Stomach smooth muscle (tissue), 2 donors: ENCODE measurements around the gene LHFPL2.
"Not testable (repeated sequence)": the region's sequence is repeated elsewhere in the genome, so short reads cannot be mapped to it uniquely, and the experiment has no call there.

Source experiments
- H3K27ac ChIP-seq: one replicate; pipeline ENCODE4 v1.7.0; 2013; ENCODE audit warnings: mild to moderate bottlenecking, low read length, inconsistent platforms
- H3K27me3 ChIP-seq, 2 donors: one replicate each; pipeline ENCODE4 v1.7.0; 2013; ENCODE audit warnings: low read length in 2 of 2; ENCODE audit not compliant: insufficient read depth in 2 of 2, control insufficient read depth in 1 of 2
- H3K36me3 ChIP-seq, 2 donors: one replicate each; pipeline ENCODE4 v1.7.0; 2013; ENCODE audit warnings: low read length in 2 of 2; ENCODE audit not compliant: control insufficient read depth in 2 of 2, insufficient read depth in 2 of 2
- H3K4me1 ChIP-seq: one replicate; pipeline ENCODE4 v1.7.0; 2013; ENCODE audit warnings: low read length; ENCODE audit not compliant: control insufficient read depth, insufficient read depth
- H3K4me3 ChIP-seq, 2 donors: one replicate each; pipeline ENCODE4 v1.7.0; 2013; ENCODE audit warnings: low read length in 2 of 2
- H3K9ac ChIP-seq, 2 donors: one replicate each; pipeline ENCODE4 v1.7.0; 2013; ENCODE audit warnings: low read length in 2 of 2, mild to moderate bottlenecking in 1 of 2
- H3K9me3 ChIP-seq, 2 donors: one replicate each; pipeline ENCODE4 v1.7.0; 2013; ENCODE audit warnings: low read length in 2 of 2; ENCODE audit not compliant: control insufficient read depth in 2 of 2
- donor health status: healthy.
- donor health status: Pancreatic carcinoma.

Gene LHFPL2

DNA sequence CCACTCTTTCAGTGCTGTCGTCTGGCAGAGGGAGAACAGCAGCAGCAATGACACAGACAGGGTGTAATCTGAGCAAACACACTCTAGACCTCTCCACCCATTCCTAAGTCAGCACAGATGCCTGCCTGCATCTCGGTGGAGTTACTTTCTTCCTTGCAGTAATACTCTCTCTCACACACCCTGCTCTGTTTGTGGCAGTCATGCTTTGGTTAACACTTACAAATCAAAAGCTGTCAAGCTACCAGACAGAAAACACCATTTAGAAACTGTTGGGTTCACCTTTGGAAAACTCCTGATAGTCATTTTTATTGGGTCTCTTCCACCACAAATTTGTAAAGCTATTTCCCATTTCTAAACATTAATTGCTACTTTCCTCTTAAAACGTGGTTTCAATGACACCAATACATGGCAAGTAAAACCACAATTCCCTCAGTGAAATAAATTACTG, 27.3 kb downstream of the LHFPL2 start:
- Histone ChIP-seq H3K9ac (no peak overlapping the region), H3K36me3 (peaks cover 3 to 7% of the 10 kb centered on the region in 2 donors), H3K4me1 (peaks cover 47% of the 10 kb centered on the region), H3K27me3 (no peaks in the 10 kb centered on the region), H3K27ac (peak overlapping the region; percentile 58), H3K9me3 (peaks cover 4% of the 10 kb centered on the region in 2 donors), H3K4me3 (no peak overlapping the region)

- H3K9me3 ChIP-seq, H3K4me3 ChIP-seq, H3K36me3 ChIP-seq, H3K27ac ChIP-seq, H3K9ac ChIP-seq, H3K27me3 ChIP-seq: not testable (repeated sequence)
- H3K4me1 ChIP-seq: peaks cover 40% of the 10 kb centered on the region
These were observed 28.5 kb downstream of the LHFPL2 start for GRCh38 chr5:78620119-78620518.

GRCh38 chr5:78618303-78618702, 30.3 kb downstream of the LHFPL2 start:
- Histone ChIP-seq H3K9ac (no peak overlapping the region), H3K27ac (no peak overlapping the region), H3K36me3 (peaks cover 3 to 7% of the 10 kb centered on the region in 2 donors), H3K4me3 (no peak overlapping the region), H3K4me1 (peaks cover 29% of the 10 kb centered on the region), H3K9me3 (peaks cover 4% of the 10 kb centered on the region in 2 donors), H3K27me3 (no peaks in the 10 kb centered on the region)

GRCh38 chr5:78615697-78616096, 32.9 kb downstream of the LHFPL2 start:
- H3K27ac ChIP-seq: no peak overlapping the region
- no peaks in the 10 kb centered on the region for H3K27me3 ChIP-seq
- H3K36me3 ChIP-seq: peaks cover 3 to 7% of the 10 kb centered on the region in 2 donors
- H3K4me3 ChIP-seq: no peak overlapping the region
- H3K9ac ChIP-seq: no peak overlapping the region
- H3K4me1 ChIP-seq: peaks cover 28% of the 10 kb centered on the region
- H3K9me3 ChIP-seq: peaks cover 4% of the 10 kb centered on the region in 2 donors

DNA sequence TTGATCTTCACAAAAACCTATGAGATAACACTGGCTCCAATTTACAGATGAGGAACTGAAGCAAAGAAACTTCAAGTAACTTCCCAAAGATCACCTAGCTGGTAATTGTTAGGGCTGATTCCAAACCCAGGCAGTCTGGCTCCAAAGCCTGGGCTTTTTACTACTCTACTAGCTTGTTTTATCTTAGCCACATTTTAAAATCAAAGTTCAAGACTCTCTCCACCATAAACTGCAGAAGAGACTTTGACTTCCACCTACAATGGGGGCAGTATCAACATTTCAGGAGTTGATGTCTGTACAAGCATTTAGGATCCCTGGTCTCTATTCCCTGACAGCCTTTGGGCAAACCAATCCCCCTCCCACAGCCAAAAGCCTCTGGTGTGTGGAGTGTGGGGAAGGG, 33.8 kb downstream of the LHFPL2 start:
- no peak overlapping the region for H3K27ac ChIP-seq
- H3K9ac ChIP-seq: no peak overlapping the region
- no peaks in the 10 kb centered on the region for H3K9me3 ChIP-seq
- H3K36me3 ChIP-seq: peaks cover 3% of the 10 kb centered on the region in 2 donors
- H3K4me1 ChIP-seq: peaks cover 37% of the 10 kb centered on the region
- no peaks in the 10 kb centered on the region for H3K27me3 ChIP-seq
- H3K4me3 ChIP-seq: no peak overlapping the region

DNA sequence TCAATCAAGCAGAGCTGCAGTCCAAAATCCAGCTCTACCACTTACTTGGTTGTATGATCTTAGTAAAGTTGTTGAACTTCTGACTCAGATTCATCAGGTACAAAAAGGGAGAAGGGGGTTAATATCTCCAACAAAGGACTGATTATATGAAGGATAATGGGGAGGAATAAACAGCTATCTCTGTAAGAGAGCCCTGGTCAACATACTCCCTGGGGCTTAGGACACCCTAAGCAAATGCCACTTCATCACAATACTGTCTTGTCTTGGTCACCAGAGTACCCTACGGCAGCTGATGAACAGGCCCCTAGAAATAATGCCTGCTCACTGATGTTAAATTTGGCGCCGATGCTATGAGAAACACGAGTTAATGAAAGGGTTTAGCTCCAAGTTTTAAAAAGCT, 34.8 kb downstream of the LHFPL2 start:
- Histone ChIP-seq H3K4me3 (no peak overlapping the region), H3K9me3 (no peaks in the 10 kb centered on the region), H3K27ac (peak overlapping the region; percentile 75), H3K4me1 (peaks cover 39% of the 10 kb centered on the region), H3K36me3 (peaks cover 3% of the 10 kb centered on the region in 2 donors), H3K27me3 (no peaks in the 10 kb centered on the region), H3K9ac (no peak overlapping the region)

DNA sequence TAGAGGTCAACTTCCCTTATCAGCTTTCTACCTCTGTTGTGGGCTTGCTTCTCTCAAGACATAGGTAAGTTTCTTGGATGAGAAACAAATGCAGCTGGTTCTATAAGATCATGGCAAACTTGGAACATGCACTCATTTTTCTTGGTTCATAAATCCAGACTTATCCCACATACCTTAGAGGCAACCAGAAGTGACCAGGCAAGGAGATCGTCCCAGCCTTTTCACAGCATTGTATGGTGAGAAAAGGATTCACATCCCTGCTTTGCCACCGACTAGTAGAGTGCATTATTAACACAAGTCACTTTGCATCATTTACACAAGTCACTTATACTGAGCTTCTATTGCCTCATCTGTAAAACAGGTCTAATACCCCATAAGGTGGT, 35.4 kb downstream of the LHFPL2 start:
- Histone ChIP-seq H3K9ac (no peak overlapping the region), H3K36me3 (no peaks in the 10 kb centered on the region), H3K27ac (peak overlapping the region; percentile 75), H3K4me3 (peak overlapping the region in 1 of 2 donors; percentile 22), H3K9me3 (no peaks in the 10 kb centered on the region), H3K4me1 (peaks cover 39% of the 10 kb centered on the region), H3K27me3 (no peaks in the 10 kb centered on the region)

DNA sequence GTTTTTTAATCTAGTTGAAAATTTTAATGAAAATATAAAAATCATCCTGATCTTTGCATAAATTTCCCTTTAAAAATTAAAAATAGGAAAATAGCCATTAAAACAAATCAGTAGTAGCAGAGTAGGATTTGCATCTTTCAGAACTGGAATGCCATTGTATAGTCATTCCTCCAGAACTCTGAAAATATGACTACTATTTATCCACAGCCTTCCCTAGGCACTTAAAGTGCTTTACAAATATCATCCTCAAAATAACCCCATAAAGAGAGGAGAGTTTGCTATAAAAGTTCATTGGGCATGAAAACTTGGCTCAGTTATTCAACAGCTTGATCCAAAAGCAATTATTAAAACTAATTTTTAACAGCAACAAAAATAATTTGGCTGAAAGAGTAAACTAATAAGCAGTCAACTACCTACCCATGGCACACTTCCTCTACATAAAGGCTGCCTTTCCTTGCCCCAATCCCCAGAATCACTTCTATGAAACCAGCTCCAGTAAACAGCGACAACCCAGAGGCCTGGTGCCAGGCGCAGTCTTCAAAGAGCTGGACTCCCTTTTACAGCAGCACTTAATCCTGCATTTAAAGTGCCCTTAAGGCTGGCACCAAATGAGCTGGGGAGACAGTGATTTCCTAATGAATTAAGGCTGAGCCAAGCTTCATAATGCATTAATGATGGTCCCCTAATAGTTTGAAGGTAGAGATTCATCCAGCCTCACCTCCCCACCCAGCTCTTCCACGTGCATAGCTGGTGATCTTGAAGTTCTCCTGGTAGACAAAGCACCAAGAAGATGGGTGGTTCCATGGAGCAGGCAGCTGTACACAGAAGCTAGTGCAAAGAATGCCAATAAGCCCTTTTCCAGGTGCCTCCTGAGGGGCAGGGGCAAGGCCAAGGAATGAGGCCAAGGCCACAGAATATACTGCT, 36.1 kb downstream of the LHFPL2 start:
- peaks cover 39% of the 10 kb centered on the region for H3K4me1 ChIP-seq
- no peak overlapping the region for H3K9ac ChIP-seq
- H3K9me3 ChIP-seq: no peaks in the 10 kb centered on the region
- no peaks in the 10 kb centered on the region for H3K36me3 ChIP-seq
- no peaks in the 10 kb centered on the region for H3K27me3 ChIP-seq
- peak overlapping the region; percentile 75 for H3K27ac ChIP-seq
- peak overlapping the region in 1 of 2 donors; percentile 22 for H3K4me3 ChIP-seq

DNA sequence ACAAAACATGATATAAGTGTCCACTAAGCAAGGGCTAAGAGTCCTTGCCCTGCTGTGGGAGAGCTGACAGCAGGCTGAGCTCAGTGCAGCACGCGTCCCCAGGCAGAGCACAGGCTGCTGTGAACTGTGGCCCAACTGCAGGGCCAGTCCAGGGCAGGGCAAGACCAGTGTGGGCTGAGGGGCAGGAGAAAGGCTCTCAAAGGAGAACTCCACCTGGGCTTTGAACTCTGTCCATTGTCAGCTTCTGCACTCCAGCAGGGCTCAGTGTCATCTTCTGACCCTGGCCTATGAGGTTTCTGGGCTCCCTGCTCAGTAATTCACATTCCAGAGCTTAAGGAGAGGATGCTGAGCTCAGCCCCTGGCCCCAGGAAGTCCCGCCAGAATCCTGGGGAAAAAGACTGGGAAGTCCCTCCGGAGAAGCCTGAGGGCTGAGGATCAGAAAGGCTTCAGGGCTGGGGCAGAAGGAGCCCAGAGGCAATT, 37.4 kb downstream of the LHFPL2 start:
- peak overlapping the region; percentile 89 for H3K27ac ChIP-seq
- H3K27me3 ChIP-seq: no peaks in the 10 kb centered on the region
- H3K9me3 ChIP-seq: no peaks in the 10 kb centered on the region
- H3K4me3 ChIP-seq: no peak overlapping the region
- peaks cover 39% of the 10 kb centered on the region for H3K4me1 ChIP-seq
- H3K36me3 ChIP-seq: no peaks in the 10 kb centered on the region
- peak overlapping the region; percentile 35 to 43 for H3K9ac ChIP-seq

- peak overlapping the region; percentile 43 to 52 for H3K9ac ChIP-seq
- H3K4me1 ChIP-seq: peaks cover 36% of the 10 kb centered on the region
- H3K9me3 ChIP-seq: no peaks in the 10 kb centered on the region
- peak overlapping the region in 1 of 2 donors; percentile 36 for H3K4me3 ChIP-seq
- no peaks in the 10 kb centered on the region for H3K27me3 ChIP-seq
- peak overlapping the region; percentile 89 for H3K27ac ChIP-seq
- no peaks in the 10 kb centered on the region for H3K36me3 ChIP-seq
These were observed 37.9 kb downstream of the LHFPL2 start for GRCh38 chr5:78610636-78611035.

- Histone ChIP-seq H3K9me3 (no peaks in the 10 kb centered on the region), H3K9ac (peak overlapping the region; percentile 47 to 57), H3K27me3 (no peaks in the 10 kb centered on the region), H3K36me3 (no peaks in the 10 kb centered on the region), H3K4me1 (peaks cover 37% of the 10 kb centered on the region), H3K4me3 (peak overlapping the region; percentile 36 to 38), H3K27ac (peak overlapping the region; percentile 89)
These were observed 38.4 kb downstream of the LHFPL2 start for GRCh38 chr5:78610163-78610583.
